Kidney capillary endothelial cell (primary cell): Measurements from ENCODE around the gene DMAP1.

ENCODE experiments used
- DNase-seq: peaks from one replicate; pipeline ENCODE4 v3.0.0-alpha.2; 2018; ENCODE audit warnings: low spot score

The DMAP1 gene

DNA sequence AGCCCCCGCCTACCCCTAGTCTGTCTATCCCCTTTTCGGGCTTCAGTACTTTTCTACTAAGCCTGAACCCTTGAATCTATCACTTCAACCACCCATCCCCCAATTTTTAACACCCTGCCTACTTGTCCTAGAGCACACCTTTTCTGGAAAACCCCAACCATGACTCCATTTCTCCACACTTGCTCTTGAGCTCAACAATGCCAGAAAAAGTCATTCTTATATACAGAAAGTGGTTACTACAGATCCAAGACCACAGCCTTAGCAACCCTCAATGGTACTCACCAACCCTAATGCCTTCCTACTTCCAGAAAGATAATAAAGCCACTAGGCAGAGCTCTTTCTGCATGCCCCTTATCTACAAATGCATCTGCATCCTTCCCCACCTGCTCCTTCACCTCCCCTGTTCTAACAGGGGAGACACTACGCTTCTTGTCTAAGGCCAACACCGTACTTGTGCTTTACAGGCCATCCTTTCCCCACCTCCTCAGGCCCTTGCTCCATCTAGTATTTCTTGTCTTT, 41.2 kb downstream of the DMAP1 start:
- DNase-seq: no peak

DNA sequence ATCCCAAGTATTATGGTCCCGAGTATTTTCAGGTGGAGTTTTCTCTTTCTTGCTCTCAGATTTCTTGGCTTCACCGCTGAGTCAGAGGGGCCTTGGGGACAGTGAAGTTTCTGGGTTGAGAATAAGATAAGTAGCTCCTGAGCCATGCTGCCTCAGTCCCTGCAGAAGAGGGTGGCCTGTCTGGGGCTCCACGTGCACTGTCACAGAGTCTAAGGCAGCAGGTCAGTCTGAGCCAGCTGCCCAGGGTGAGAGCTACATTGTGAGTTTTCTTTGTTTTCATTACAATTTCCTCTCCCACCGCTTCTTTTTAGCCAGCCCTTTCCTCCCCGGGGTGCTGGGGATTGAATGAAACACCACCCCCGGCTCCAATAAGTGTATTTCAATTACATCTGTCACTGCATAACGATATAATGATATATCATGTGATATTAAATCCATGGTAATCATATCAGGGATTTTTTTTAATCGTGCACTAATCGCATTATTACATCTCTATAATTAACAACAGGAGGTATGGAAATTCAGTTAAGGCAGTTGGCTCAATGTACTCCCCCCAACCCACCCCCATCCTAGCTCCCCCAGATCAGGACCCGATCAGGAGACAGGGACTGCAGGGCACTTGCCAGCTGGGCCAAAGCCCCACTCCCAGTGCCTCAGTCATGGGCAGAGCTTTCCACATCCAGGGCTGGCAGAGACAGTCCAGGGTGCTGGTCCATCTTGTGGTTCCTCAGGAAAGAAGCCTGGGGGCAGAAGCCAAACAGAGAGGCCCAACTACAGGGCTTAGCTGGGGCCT, 43.7 kb downstream of the DMAP1 start:
- no peak for DNase-seq

GRCh38 chr1:44259090-44259489, 45.8 kb downstream of the DMAP1 start:
- no peak for DNase-seq

GRCh38 chr1:44260792-44261170, 47.5 kb downstream of the DMAP1 start:
- DNase-seq: no peak

DNA sequence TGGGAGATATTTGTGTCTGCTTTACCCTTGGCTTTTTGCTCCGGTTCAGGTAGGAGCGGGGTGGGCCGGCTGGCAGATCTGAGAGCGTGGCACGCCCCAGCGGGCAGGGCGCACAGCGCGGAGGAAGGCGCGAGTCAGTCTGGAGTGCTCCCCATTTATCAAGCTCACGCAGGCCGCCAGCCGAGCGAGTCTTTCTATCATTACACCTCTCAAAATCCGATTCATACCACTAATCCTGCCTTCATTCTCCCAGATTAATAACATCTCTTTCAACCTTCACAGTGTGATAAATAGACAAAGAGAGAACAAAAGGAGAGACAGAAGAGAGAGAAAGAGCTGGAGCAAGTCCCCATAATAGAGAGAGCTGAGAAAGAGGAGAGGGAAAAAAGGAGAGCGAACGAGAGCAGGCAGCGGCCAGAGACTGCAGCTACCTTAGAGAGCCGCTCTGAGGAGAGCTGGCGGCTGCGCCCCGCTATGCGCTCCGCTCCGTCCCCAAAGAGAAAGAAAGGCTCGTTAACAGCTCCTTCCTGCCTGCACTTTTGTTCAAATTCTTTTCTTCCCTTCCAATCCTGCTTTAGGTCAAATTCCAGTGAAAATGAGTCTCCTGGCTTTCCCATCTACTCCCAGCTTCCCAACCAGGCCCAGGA, 48.0 kb downstream of the DMAP1 start:
- DNase-seq: no peak

DNA sequence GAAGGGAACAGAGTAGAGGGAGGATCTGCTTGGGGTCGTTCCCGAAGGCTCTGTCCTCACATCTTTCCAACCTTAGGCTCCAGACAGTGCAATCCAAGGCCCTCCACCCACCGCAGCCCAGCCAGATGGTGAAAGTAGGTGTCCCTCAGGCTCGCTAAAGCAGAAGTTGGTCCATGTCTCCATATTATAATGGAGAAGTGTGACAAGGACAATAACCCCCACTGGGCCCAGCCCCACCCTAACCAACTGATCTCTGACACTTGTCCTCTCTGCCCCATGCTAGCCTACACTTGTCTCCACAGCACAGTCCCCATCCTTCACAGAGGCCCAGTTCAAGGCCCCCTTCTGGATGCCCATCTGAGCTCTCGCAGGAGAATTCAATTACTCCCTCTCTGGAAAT, 48.7 kb downstream of the DMAP1 start:
- no peak for DNase-seq

DNA sequence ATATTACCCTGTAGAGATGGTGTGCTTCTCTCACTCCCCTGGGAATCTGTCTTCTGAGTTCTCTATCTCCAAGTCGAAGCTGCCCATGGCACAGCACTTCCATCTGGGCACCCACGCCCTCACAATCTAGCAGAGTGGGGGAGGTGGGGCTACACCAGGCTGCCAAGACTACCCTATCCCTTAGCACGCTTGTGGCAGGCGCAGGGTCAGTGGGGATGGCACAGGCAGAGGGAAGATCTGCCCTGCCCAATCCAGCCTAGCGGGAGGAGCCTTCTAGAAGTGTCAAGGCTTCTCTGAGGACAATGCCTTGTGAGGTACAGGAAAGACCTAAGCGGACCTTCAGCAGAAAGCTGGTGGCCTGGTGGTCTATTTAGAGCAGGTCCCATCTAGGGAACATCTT, 49.1 kb downstream of the DMAP1 start:
- no peak for DNase-seq

GRCh38 chr1:44262816-44263567, 49.7 kb downstream of the DMAP1 start:
- DNase-seq: no peak

DNA sequence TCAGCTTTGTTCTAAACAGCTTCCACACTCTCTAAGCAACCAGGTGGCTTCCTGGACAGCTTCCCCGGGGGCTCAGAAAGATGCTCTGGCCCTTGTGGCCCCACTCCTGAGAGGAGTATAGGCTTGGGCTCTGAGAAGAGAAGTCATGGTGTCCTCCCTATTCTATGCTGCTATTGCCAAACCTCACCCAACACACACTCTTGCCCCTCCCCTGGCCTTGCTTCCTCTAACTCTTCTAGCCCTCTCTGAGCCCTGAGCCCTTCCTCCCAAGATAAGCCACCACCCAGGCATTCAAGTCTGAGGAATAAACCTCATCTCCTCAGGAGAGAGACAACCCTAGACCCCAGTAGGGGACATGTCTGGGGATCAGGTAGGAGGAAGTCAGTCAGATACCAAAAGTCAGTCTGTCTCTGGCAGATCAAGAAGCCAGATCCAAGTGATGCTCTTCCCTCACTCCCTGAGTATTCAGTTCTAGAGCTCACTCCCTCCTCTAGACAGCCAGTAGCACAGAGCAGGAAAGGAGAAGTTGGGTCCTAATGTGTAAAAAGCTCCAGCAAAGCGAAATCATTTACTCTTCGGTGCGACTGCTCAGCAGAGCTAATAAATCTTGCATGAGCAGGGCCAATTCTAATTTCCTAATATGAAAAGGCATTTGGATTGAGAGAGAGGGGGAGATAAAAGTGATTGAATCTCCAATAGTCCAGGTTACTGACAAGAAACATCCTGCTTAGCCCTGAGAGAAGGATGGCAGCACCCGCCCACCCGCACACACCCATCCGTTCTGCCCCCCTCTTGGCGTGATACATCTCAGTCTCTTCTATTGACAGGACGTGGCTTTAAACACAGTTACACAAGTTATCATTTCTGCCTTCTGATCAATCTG, 50.5 kb downstream of the DMAP1 start:
- DNase-seq: no peak

GRCh38 chr1:44264451-44264771, 51.1 kb downstream of the DMAP1 start:
- DNase-seq: no peak

- no peak for DNase-seq
These were observed 52.5 kb downstream of the DMAP1 start for GRCh38 chr1:44265656-44266358.

GRCh38 chr1:44266400-44267344, 53.4 kb downstream of the DMAP1 start:
- no peak for DNase-seq

DNA sequence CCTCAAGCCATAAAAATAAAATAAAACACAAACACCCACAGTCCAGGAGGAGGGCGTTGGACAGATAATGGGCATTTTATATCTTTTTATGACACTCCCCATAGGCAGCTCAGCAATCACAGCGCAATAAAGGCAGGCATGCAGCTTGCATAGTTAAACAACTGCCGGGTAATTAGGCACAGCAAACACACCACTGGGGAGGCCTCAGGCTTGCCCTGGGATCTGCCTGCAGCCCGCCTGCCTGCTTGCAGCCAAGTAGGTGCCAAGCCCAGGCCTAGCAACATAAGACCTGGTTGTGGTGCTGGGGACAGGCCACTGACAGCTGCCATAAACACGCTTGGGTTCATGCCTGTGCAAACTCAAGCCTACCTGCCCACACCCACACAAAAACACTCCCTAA, 54.2 kb downstream of the DMAP1 start:
- no peak for DNase-seq

DNA sequence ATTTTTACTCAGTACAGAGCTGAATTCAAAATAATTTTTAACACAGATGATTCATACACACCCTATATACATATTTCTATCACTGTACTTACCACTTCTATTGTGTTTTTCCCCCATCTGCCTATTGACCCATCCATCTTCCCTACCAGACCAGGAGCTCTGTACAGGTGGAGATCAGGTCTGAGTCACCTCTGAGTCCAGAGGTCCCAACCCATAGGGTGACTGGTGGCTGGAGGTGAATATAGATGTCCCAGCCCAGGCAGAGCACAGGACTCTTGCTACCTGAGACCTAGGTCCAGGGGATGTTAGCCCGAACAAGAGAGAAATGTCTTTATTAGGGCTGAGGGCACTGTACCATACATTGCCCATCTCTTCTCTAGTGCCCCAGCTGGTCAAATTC, 54.8 kb downstream of the DMAP1 start:
- no peak for DNase-seq
